ENCODE measurements around the gene FAR1.
"Not testable (repeated sequence)": the region's sequence is repeated elsewhere in the genome, so short reads cannot be mapped to it uniquely, and the experiment has no call there.

The FAR1 gene, protein sequence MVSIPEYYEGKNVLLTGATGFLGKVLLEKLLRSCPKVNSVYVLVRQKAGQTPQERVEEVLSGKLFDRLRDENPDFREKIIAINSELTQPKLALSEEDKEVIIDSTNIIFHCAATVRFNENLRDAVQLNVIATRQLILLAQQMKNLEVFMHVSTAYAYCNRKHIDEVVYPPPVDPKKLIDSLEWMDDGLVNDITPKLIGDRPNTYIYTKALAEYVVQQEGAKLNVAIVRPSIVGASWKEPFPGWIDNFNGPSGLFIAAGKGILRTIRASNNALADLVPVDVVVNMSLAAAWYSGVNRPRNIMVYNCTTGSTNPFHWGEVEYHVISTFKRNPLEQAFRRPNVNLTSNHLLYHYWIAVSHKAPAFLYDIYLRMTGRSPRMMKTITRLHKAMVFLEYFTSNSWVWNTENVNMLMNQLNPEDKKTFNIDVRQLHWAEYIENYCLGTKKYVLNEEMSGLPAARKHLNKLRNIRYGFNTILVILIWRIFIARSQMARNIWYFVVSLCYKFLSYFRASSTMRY

DNA sequence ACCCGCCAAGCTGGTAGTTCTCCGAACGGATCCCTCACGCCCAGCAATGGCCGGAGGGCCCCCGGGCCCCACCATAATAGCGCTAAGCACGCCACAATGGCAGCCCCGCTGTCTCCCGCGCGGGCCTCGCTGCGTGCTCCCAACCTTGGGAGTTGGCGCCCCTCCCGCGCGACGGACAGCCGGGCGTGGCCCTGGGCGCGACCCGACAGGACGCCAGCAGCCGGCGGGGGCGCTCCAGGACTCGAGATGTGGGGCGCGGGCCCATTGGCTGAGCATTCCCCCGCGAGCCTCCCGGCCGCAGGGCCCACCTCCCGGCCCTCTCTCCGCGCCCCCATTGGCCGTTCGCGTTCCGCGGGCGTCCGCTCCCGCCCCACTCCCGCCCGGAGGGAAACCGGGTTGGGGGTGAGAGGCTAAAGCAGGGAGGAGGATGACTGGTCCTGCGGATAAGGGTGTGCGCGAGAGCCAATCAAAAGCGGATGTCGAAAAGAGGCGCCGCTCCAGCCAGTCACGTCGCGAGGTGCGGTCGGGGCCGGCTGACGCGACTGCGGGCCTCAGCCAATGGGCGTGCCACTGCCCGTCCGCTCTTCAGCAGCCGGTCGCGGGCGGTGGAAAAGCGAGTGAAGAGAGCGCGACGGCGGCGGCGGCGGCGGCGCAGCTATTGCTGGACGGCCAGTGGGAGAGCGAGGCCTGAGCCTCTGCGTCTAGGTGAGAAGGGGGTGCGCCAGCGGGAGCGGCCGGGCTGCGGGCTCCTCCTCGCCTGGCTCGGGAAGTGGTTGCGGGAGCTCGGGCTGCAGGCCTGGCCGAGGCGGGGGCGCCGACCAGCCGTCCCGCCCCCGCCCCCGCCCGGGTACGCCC is at the start of gene FAR1:
TSS of gene FAR1 (plus strand) at position 567 of the 855 bp plus-strand sequence. CDS start 26,098 bp downstream, outside the sequence.
- DNase-seq (ENCODE audit: low spot score), result peak; percentile 96

DNA sequence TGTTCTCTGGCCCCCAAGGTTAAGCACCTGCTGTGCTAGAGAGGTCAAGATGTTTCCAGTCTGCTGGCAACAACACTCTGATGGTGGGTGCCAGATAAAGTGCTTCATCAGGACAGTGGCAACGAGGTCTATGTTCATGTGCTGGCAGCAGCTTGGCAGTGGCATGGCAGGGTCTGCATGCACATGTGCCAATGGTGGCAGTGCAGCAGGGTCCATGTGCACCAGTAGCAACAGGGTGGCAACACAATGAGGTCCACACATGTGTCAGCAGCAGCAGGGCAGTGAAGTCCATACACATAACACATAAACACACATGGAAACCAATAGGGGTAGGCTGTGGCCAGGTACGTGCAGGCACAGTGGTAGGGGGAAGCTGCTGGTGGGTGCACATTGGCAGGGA is 48.4 kb upstream of the FAR1 start:
- no peak for DNase-seq (ENCODE audit: low spot score)

DNA sequence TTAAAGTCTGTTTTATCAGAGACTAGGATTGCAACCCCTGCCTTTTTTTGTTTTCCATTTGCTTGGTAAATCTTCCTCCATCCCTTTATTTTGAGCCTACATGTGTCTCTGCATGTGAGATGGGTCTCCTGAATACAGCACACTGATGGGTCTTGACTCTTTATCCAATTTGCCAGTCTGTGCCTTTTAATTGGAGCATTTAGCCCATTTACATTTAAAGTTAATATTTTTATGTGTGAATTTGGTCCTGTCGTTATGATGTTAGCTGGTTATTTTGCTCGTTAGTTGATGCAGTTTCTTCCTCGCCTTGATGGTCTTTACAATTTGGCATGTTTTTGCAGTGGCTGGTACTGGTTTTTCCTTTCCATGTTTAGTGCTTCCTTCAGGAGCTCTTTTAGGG is 41.6 kb upstream of the FAR1 start:
- DNase-seq (ENCODE audit: low spot score), result not testable (repeated sequence)

DNA sequence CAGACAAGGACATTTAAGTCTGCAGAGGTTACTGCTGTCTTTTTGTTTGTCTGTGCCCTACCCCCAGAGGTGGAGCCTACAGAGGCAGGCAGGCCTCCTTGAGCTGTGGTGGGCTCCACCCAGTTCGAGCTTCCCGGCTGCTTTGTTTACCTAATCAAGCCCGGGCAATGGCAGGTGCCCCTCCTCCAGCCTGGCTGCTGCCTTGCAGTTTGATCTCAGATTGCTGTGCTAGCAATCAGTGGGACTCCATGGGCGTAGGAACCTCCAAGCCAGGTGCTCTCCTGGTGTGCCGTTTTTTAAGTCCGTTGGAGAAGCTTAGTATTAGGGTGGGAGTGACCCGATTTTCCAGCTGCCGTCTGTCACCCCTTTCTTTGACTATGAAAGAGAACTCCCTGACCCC is 39.8 kb upstream of the FAR1 start:
- DNase-seq (ENCODE audit: low spot score), result not testable (repeated sequence)

DNA sequence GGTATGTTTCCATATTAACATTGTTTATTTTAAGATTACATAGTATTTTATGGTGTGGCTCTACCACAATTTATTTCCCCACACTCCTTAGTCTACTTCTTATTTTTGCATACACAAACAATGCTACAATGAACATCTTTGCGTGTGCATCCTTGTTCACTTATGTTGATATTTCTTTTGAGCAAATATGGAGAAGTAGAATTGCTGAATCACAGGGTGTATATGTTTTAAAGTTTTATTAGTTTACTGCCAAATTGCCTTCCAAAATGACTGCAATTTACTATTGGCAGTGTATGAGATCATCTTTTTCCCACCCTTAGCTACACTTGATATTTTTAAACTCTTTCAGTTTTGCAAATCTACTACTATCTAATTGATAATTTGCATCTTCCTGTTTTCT is 38.7 kb upstream of the FAR1 start:
- no peak for DNase-seq (ENCODE audit: low spot score)

DNA sequence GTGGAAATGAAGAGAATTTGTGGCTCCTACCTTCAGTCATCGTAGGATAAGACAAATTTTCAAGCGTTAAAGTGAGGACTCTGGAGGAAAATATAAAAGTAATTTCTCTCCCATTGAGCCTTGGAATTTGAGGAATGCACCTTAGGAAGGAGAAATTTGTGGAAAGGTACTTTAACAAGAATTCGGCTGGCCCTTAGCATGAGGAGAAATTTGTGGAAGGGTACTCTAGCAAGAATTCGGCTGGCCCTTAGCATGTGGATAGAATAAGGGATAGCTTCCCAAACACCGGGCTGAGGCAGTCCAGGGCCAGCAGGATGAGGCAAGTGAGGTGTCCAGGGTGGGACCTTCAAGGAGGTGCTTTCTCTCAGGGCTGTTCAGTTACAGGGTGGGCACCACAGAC is 33.2 kb upstream of the FAR1 start:
- DNase-seq (ENCODE audit: low spot score), result no peak

DNA sequence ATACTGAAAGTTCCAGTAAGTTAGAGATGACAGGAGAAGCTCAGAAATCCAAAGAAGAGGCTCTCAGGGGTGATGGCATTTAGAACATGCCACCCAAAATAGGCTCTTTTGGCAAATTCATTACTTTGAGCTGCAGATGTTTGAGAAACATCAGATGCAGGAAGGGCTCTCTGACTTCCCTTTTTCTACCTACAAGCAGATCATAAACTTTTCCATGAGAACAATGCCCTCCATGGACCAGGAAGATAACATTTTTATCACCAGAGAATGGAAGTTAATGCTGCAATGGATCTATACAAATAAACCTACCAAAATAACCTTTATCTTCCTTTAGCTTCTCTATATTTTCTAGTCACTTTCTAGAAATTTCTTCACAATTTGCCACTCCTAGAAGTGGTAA is 32.7 kb upstream of the FAR1 start:
- DNase-seq (ENCODE audit: low spot score), result no peak

DNA sequence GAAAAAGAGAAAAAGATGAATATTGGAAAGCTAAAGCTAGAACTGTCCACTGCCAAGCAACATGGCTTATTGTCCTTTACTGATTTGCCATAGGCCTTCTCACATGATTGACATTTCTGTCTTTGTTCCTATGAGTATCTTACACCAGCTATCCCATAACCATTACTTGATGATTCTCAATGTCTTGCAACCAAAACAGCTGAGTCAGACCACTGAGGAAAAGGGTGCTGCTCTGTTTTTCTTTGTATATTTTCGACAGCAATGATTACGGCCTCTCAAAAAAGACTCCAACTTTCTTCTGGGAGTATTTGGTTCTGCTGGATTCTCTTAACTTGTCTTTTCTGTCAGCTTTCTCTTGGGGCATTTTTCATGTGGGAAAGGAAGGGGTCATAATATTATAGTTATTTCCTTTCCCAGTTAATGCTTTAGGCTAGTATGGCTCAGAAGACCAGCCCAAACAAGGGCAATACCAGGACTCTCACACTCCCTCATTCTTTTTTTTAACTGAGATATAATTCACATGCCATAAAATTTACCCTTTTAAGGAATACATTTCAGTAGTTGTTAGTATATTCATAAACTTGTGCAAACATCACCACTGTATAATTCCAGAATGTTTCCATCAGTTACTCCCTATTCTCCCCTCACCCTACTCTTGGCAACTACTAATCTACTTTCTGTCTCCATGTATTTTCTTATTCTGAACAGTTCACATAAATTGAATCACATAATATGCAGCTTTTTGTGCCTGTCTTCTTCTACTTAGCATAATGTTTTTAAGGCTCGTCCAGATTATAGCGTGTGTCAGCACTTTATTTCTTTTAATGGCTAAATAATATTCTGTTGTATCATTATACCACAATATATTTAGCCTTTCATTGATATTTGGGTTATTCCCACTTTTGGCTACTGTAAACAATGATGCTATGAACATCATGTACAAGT is 31.1 kb upstream of the FAR1 start:
- DNase-seq (ENCODE audit: low spot score), result no peak

DNA sequence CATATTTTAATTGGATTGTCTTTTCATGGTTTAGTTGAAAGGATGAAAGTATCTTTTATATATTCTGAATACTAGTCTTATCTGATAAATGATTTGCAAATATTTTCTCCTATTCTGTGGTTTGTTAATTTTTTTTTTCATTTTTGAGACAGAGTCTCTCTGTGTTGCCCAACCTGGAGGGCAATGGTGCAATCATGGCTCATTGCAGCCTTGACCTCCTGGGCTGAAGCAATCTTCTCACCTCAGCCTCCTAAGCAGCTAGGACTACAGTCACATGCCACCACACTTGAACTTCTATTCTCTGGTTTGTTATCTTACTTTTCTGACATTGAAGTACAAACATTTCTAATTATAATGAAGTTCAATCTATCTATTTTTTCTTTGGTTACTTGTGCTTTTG is 30.0 kb upstream of the FAR1 start:
- no peak for DNase-seq (ENCODE audit: low spot score)

DNA sequence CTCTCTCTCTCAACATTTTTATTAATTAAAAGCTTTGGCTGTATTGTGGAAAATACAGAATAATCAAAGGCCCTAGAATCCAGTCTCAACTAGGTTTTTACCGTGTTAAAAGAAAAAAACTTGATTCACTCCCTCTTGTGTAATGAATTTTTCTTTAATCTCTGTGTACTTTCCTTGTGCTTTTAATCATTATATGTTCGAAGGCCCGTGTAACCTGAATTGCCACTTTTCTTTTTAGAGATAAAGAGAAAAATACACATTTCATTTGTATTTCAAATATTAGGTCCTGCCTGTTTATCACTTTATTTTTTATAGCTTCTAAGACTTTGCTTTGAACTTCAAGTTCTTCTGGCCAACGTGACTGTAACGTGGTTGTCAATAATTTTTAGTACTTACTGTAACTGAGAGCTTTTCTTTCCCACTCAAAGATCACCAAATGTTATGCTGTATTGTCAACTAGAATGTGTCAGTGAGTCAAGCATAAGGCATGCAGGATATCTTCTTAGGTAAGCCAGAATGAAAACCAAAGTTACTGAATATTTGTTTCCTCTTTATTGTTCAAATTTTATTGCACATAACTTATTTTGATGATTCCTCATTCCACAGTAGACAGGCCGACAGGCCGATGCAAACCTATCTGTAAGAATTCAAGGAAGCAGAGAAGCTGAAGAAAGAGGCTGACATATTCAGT is 23.3 kb upstream of the FAR1 start:
- DNase-seq (ENCODE audit: low spot score), result peak; percentile 65

DNA sequence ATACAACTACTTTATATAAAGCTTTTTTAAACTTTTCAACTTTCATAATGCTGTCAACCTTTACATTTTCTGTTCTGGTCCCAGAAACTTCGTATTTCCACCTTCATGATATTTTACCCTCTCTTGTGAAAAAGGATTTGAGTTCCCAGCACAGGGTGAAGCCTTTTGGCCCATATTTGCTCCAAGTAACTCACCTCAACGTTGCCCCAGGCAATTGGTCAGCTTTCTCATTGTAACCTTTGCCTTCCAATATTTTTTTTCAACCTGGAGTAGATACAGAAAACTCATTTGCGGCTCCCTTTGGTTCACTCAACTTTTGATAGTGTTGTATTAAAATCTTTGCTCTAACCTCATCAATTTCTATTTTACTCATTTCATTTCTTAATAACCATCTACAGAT is 21.1 kb upstream of the FAR1 start:
- no peak for DNase-seq (ENCODE audit: low spot score)

DNA sequence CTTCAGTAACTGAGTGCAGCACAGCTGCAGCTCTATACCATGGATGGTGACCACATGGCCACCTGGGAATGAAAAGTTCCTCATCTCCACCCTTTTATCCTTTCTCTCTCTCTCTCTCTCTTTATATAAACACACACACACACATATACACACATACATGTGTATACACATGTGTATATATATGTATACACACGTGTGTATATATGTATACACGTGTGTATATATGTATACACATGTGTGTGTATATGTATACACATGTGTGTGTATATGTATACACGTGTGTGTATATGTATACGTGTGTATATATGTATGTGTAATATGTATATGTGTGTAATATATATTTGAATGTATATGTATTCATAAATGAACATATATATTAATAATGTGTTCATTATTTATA is 18.8 kb upstream of the FAR1 start:
- DNase-seq (ENCODE audit: low spot score), result no peak

DNA sequence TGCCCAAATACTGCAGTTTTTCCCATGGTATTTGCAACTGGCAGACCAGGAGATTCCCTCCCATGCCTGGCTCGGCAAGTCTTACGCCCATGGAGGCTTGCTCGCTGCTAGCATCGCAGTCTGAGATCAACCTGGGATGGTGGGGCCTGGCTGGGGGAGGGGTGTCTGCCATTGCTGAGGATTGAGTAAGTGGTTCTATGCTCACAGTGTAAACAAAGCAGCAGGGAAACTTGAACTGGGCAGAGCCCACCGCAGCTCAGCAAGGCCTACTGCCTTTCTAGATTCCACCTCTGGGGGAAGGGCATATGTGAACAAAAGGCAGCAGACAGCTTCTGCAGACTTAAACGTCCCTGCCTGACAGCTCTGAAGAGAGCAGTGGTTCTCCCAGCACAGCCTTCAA is 17.0 kb upstream of the FAR1 start:
- not testable (repeated sequence) for DNase-seq (ENCODE audit: low spot score)

DNA sequence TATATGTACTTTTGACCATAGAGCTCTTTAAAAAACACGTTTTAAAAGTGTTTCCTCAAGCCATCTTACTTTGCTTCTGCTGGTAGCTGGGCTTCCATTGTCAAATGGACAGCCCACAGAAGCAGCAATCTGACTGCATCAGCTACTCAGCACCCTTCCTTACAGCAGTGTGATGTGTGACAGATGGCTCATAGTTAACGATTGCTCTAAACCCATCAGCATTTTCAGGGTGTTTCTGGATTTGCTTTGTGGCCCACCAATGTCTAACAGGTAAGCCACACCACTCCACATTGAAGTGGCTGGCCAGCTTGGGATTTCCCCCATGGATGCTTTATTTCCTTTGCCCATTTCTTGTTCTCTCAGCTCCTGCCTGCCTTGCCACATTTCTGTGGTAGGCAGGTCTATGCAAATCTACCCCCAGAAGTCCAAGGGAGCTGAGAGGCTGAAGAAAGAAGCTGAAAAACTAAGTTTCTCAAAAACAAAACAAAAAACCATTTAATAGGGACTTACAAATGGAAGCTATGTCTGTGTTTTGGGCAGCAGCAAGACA is 7.3 kb upstream of the FAR1 start:
- DNase-seq (ENCODE audit: low spot score), result no peak

DNA sequence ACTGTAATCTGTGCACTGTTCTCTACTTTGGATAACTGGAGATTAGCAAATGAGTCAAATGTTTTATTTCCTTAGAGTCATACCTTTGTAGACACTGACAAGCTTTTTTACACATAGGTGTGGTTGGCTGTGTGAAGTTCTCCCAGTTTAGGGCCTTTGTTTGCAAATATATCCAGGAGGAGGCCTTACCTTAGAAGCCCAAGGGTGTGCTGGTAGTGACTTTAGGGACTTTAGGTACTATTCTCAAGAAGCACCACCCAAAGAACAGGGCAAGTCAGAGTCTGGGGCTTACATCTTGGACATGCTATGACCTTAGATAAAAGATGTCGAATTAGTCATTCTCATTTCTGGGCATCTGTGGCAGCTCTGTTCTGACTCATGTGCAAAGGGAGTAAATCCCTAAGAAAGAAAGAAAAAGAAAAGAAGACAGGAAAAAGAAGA is 4.8 kb upstream of the FAR1 start:
- DNase-seq (ENCODE audit: low spot score), result no peak

DNA sequence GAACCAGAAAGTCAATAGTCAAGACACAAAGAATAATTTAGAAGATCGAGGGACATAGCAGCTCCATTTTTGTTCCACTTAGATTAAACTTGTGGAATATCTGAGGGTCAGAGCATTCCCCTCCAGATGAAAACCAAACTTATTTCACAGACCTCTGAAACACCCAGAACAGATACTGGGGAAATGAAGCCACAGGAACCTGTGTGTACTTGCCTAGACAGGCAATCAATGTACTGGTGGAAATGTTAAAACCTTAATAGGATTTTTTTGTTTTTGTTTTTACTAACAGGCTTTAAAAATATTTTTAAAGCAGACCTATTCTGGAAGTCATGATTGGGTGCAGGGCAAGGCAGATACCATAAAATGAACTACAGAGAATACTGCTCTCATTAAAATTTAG is 4.1 kb upstream of the FAR1 start:
- no peak for DNase-seq (ENCODE audit: low spot score)

DNA sequence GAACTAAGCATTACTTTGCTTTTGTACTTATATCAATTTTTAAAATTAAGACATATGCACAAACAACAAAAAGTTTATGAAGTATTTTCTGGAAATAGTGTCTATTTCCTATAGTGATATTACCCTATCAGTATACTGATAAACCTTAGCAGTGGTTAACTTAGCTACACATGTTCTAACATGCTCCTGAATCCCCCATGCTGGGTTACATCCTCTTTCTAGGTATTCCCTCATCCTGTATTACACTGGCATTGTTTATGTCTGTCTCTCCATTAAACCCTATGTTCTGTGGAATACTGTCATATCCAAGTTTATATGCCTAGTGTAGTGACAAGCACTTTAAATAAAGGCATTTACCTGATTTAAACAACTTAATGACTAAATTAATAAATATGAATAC is 1.8 kb upstream of the FAR1 start:
- DNase-seq (ENCODE audit: low spot score), result no peak

DNA sequence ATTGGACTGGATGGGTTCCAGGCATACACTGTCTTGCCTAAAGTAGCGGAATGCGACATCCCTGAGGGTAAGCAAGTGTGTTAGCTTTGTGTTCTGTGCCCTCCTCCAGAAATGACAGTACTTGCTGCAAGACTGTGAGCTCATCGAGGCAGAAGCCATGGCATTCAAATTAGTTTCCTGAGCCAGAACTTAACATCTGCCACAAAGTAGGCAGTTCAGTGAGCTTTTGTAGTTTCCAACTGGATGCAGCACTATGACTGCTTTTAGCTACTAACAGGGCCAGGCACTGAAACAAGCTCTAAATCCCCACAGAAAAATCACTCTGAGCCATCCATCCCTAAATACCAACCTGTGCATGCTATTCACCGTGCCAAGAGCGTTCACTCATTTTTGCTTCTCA is 1.2 kb upstream of the FAR1 start:
- DNase-seq (ENCODE audit: low spot score), result no peak

DNA sequence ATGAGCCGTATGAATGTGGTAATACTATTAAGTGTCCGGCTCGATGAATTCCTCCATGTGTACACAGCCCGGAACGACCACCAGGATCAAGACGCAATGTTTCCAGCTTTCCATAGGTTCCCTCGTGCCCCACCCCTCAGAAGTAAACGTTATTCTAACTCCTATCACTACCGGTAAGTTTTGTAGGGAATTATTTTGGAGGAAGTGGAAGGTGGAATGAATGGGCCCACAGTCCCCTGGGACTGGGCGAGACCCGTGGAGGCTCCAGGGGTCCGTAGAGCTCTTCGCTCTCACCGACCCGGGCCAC is 720 bp upstream of the FAR1 start:
- DNase-seq (ENCODE audit: low spot score), result no peak

DNA sequence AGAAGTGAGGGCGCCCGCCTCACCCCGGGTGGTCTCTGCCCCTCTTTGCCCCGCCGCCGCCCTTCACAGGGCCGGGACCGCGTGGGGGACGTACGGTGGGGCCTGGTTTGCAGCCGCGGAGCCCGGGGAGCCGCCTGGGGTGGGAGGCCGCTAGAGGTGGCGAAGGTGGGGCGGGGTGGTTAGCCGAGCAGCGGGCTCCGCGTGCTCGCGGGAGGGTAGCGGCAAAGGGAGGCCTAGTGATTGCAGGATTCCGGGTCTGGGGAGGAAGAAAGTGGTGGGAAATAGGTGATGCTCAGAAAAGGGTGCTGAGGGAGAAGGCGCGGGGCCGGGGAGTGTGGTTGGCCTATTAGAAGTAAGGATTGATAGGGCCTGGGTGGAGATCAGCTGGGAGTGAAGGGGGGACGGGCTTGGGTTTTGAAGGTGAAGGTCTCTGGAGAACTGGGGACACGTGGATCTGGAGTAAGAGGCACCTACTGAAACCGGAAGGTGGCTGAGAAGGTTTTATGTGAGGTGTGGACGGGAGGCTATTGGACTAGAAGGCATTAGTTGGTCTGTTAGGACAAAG is 571 bp downstream of the FAR1 start:
- peak; percentile 21 for DNase-seq (ENCODE audit: low spot score)
